B cell (primary cell): Measurements from ENCODE around the gene PLS1. TPM values are rescaled to one million over a fixed set of nuclear protein-coding genes. Genes with fewer than 3 reads are reported as not detected.

ENCODE experiments used
- ATAC-seq: fragments of 200-7000 bp; cut with Tn5 transposase; one replicate; pipeline ENCODE4 v1.10.0; 2021; ENCODE audit warnings: low read depth, mild to moderate bottlenecking, moderate number of reproducible peaks, moderate library complexity
- CTCF ChIA-PET: fragments of 350-600 bp; sonication (Branson Sonifier 250); formaldehyde crosslinking; loops from one replicate; lab custom pipeline; 2021; ENCODE audit warnings: antibody characterized with exemption, inconsistent platforms; lab: Charles Lee
- POLR2A ChIA-PET: fragments of 350-600 bp; sonication (Branson Sonifier 250); formaldehyde crosslinking; loops from one replicate; lab custom pipeline; 2021; ENCODE audit warnings: antibody characterized with exemption; lab: Charles Lee
- DNase-seq: peaks from one replicate; pipeline ENCODE4 v3.0.0; 2013
- H2AFZ ChIP-seq: 2 replicates; pipeline ENCODE4 v1.6.1; 2012; ENCODE audit warnings: mild to moderate bottlenecking, low read depth, low read length; ENCODE audit not compliant: insufficient read depth, poor library complexity, severe bottlenecking
- H3K27ac ChIP-seq, 2 donors: 1 replicate in 1 of 2; 2 replicates in 1 of 2; pipeline ENCODE4 v1.5.1; 2012 to 2013; ENCODE audit warnings: low read length in 2 of 2, mild to moderate bottlenecking in 2 of 2, moderate library complexity in 1 of 2
- H3K27me3 ChIP-seq, 4 experiments: fragments of 200-600 bp in 1 of 4; sonication (generic) in 1 of 4; replicated peaks in 1 of 4; 1 replicate in 2 of 4; 2 replicates in 2 of 4; pipeline versions ENCODE4 v1.6.1 to v1.7.0; 2013 to 2016; ENCODE audit warnings: low read length in 3 of 4, mild to moderate bottlenecking in 2 of 4, mixed read lengths in 1 of 4, moderate library complexity in 1 of 4; ENCODE audit not compliant: insufficient read depth in 4 of 4, control insufficient read depth in 3 of 4; ENCODE audit errors: control extremely low read depth in 1 of 4
- H3K36me3 ChIP-seq, 2 experiments: replicated peaks in 1 of 2; 1 replicate in 1 of 2; 2 replicates in 1 of 2; pipeline versions ENCODE4 v1.6.1 to v1.7.1; 2013; ENCODE audit warnings: low read length in 1 of 2; ENCODE audit not compliant: insufficient read depth in 2 of 2, control insufficient read depth in 1 of 2; ENCODE audit errors: control extremely low read depth in 1 of 2, extremely low read depth in 1 of 2
- H3K4me1 ChIP-seq, 2 donors: fragments of 200-600 bp in 1 of 2; sonication (generic) in 1 of 2; 1 replicate in 1 of 2; 2 replicates in 1 of 2; pipeline versions ENCODE4 v1.5.1 to v1.6.1; 2013 to 2017; ENCODE audit warnings: low read length in 2 of 2; ENCODE audit not compliant: control insufficient read depth in 2 of 2, insufficient read depth in 2 of 2
- H3K4me2 ChIP-seq: replicated peaks from 2 replicates; pipeline ENCODE3; 2012; ENCODE audit warnings: mild to moderate bottlenecking, low read depth, low read length; ENCODE audit not compliant: poor library complexity, severe bottlenecking
- H3K4me3 ChIP-seq, 5 experiments: fragments of 200-600 bp in 1 of 5; sonication (generic) in 1 of 5; 1 replicate in 3 of 5; 2 replicates in 2 of 5; pipeline versions ENCODE4 v1.5.1 to v1.7.0; 2011 to 2016; ENCODE audit warnings: low read length in 4 of 5, mild to moderate bottlenecking in 4 of 5, low read depth in 2 of 5, control low read depth in 1 of 5, moderate library complexity in 1 of 5; ENCODE audit not compliant: insufficient read depth in 1 of 5; ENCODE audit errors: control extremely low read depth in 1 of 5, extremely low read depth in 1 of 5
- H3K79me2 ChIP-seq: fragments of 200-600 bp; sonication (generic); one replicate; pipeline ENCODE4 v1.6.0; 2016; ENCODE audit warnings: low read length; ENCODE audit not compliant: control insufficient read depth, insufficient read depth
- H3K9ac ChIP-seq: fragments of 200-600 bp; sonication (generic); 2 replicates; pipeline ENCODE4 v1.6.1; 2017; ENCODE audit warnings: mild to moderate bottlenecking, low read length, moderate library complexity
- H3K9me3 ChIP-seq, 3 donors: one replicate each; pipeline versions ENCODE4 v1.6.1 to v1.7.1; 2013; ENCODE audit warnings: low read length in 2 of 3; ENCODE audit not compliant: control insufficient read depth in 2 of 3, insufficient read depth in 1 of 3; ENCODE audit errors: control extremely low read depth in 1 of 3
- H4K20me1 ChIP-seq: 2 replicates; pipeline ENCODE4 v1.6.0; 2012; ENCODE audit warnings: mild to moderate bottlenecking, low read length; ENCODE audit not compliant: insufficient read depth, control insufficient read depth, poor library complexity, severe bottlenecking
- H3K27ac Mint-ChIP-seq: one replicate; pipeline ENCODE4 v1.8.0; 2021; ENCODE audit warnings: mixed read lengths
- H3K27me3 Mint-ChIP-seq: one replicate; pipeline ENCODE4 v1.8.0; 2021; ENCODE audit warnings: mixed read lengths
- H3K4me1 Mint-ChIP-seq: one replicate; pipeline ENCODE4 v1.8.0; 2021; ENCODE audit warnings: mixed read lengths
- H3K4me3 Mint-ChIP-seq: one replicate; pipeline ENCODE4 v1.8.0; 2021; ENCODE audit warnings: mixed read lengths
- H3K9me3 Mint-ChIP-seq: one replicate; pipeline ENCODE4 v1.8.0; 2022; ENCODE audit warnings: mixed read lengths; ENCODE audit not compliant: insufficient read depth
- CTCF ChIP-seq: fragments of 200-600 bp; IDR thresholded peaks from one replicate; pipeline ENCODE4 v1.8.0; 2022; ENCODE audit warnings: antibody characterized with exemption, mild to moderate bottlenecking
- EZH2 ChIP-seq: IDR thresholded peaks from 2 replicates; pipeline ENCODE4 v1.6.1; 2012; ENCODE audit warnings: borderline replicate concordance, low read depth, mild to moderate bottlenecking, moderate library complexity, low read length; ENCODE audit not compliant: insufficient read depth, poor library complexity, severe bottlenecking
- WGBS: methylation state at CpG from one replicate; pipeline ENCODE4 v1.1.5; 2013; ENCODE audit warnings: missing lambda C conversion rate; ENCODE audit not compliant: insufficient coverage; 5-methylcytosine and 5-hydroxymethylcytosine counted together
- intact Hi-C: fragments of 100-400 bp; cut with micrococcal nuclease; formaldehyde crosslinking; loops from one replicate; pipeline ENCODE4 v1.10.0; 2022
- polyA plus RNA-seq: library from polyadenylated mRNA; depleted of rRNA; stranded (reverse); fragments of >200 nt; gene quantifications from 2 replicates; pipeline ENCODE4 v1.2.3, GENCODE V29; 2012
- total RNA-seq, 2 donors: library from RNA; stranded (reverse); fragments of 120-200 nt in 1 of 2; gene quantifications; 1 replicate in 1 of 2; 2 replicates in 1 of 2; pipeline versions ENCODE4 v1.2.3 to v1.2.4, GENCODE V29; 2013 to 2022

PLS1 gene
- total and polyA plus RNA-seq, 2 donors (not counting 1 experiment from before 2014, with no cell fraction given), result 0.13 to 0.74 TPM

GRCh38 chr3:142716102-142716501 is 119.9 kb downstream of the PLS1 start:
- Histone ChIP-seq H3K9ac (no peak overlapping the region), H4K20me1 (no peaks in the 10 kb centered on the region), H3K36me3 (no peaks in the 10 kb centered on the region), H3K4me1 (no peaks in the 10 kb centered on the region), H3K27ac (no peak overlapping the region), H2AFZ (no peak overlapping the region), H3K9me3 (no peaks in the 10 kb centered on the region), H3K4me2 (no peak overlapping the region), H3K79me2 (no peaks in the 10 kb centered on the region), H3K27me3 (peaks cover 0 to 4% (median 0%) of the 10 kb centered on the region in 4 experiments), H3K4me3 (no peak overlapping the region)
- Mint-ChIP-seq H3K4me1 (no peaks in the 10 kb centered on the region), H3K9me3 (no peaks in the 10 kb centered on the region), H3K4me3 (no peak overlapping the region), H3K27me3 (peaks cover 40% of the 10 kb centered on the region), H3K27ac (no peak overlapping the region)
- POLR2A ChIA-PET, result no interaction called here
- TF ChIP-seq CTCF (no peak), EZH2 (no peak)
- CTCF ChIA-PET, result no interaction called here
- 79% methylated on average over 2 of the region's 4 CpGs for whole genome bisulfite sequencing
- ATAC-seq (no peak), DNase-seq (no peak)
- intact Hi-C loops, result no loop called here

GRCh38 chr3:142723665-142723967 is 127.4 kb downstream of the PLS1 start:
- CTCF ChIA-PET, result no interaction called here
- H3K27ac Mint-ChIP-seq, result no peak overlapping the region
- no peaks in the 10 kb centered on the region for H3K9me3 Mint-ChIP-seq
- H3K4me3 Mint-ChIP-seq, result peak overlapping the region; percentile 92
- Histone ChIP-seq H3K9me3 (peaks cover 0 to 7% (median 1%) of the 10 kb centered on the region in 3 donors), H2AFZ (no peak overlapping the region), H3K79me2 (no peaks in the 10 kb centered on the region), H3K4me2 (peak overlapping the region; percentile 97), H3K4me1 (peaks cover 8 to 11% of the 10 kb centered on the region in 2 donors), H4K20me1 (no peaks in the 10 kb centered on the region), H3K4me3 (peak overlapping the region; percentile 25 to 76 (median 65)), H3K27me3 (peaks cover 0 to 13% (median 10%) of the 10 kb centered on the region in 4 experiments), H3K36me3 (no peaks in the 10 kb centered on the region), H3K27ac (no peak overlapping the region), H3K9ac (peak overlapping the region; percentile 76)
- peaks cover 38% of the 10 kb centered on the region for H3K27me3 Mint-ChIP-seq
- ATAC-seq (no peak), DNase-seq (no peak)
- intact Hi-C loops, result loop anchor here (5.0 kb wide), 3 partner anchors 126 to 926 kb away; partner anchors contain the start of genes PLS1 and XRN1
- peaks cover 13% of the 10 kb centered on the region for H3K4me1 Mint-ChIP-seq
- POLR2A ChIA-PET, result interaction anchor here (0.7 to 1.0 kb wide), 2 partner anchors 14 to 276 kb away, joined by 3 read pairs; partner anchors contain the start of gene XRN1
- TF ChIP-seq EZH2, result no peak
- TF ChIP-seq CTCF, result no peak
- 0% methylated on average over 5 of the region's 10 CpGs for WGBS
